ENCODE data around the gene ACVR1. TPM values are rescaled to one million over a fixed set of nuclear protein-coding genes. Genes with fewer than 3 reads are reported as not detected.

The ACVR1 gene
- total and polyA plus RNA-seq, 2 donors: 25.1 to 29.7 TPM

- Histone ChIP-seq H3K27ac (ENCODE audit: low read depth) (no peak overlapping the region), H3K4me3 (ENCODE audit: low read depth, low read length) (no peak overlapping the region), H3K36me3 (ENCODE audit: insufficient read depth) (no peaks in the 10 kb centered on the region), H3K4me1 (ENCODE audit: insufficient read depth) (no peaks in the 10 kb centered on the region)
- no peak for DNase-seq (ENCODE audit: extremely low spot score)
- 99% methylated on average over 1 of the region's 1 CpG for WGBS
Measured at GRCh38 chr2:157691131-157691530, 185.0 kb downstream of the ACVR1 start.

Small RNA genes lying within 50 kb of the gene (small RNA-seq; reads per million reads assigned to genes)
- gene RNU6-436P: not detected

Other genes with a start within 250 kb of the ACVR1 start
- 0.37 TPM for gene ACVR1C, start 247.5 kb downstream of the ACVR1 start, total RNA-seq
- gene ACVR1C, start 247.5 kb downstream of the ACVR1 start, polyA plus RNA-seq: 0.67 TPM
- 0.16 TPM for gene UPP2, start 225.5 kb upstream of the ACVR1 start, total RNA-seq
- gene UPP2, start 225.5 kb upstream of the ACVR1 start, polyA plus RNA-seq: not detected

All from urinary bladder (tissue), 4 donors.